Left ventricle myocardium inferior (tissue), 1 donor: ENCODE data around the gene HHAT. TPM values are rescaled to one million over a fixed set of nuclear protein-coding genes. Genes with fewer than 3 reads are reported as not detected.

ENCODE experiments used
- DNase-seq: peaks from one replicate; pipeline ENCODE4 v3.0.0-alpha.2; 2020
- H3K27ac ChIP-seq: fragments of 200-600 bp; replicated peaks from 2 replicates; pipeline ENCODE4 v1.8.0; 2021
- H3K27me3 ChIP-seq: fragments of 200-600 bp; 2 replicates; pipeline ENCODE4 v1.8.0; 2021; ENCODE audit warnings: low read depth
- H3K36me3 ChIP-seq: fragments of 200-600 bp; 2 replicates; pipeline ENCODE4 v1.8.0; 2021
- H3K4me1 ChIP-seq: fragments of 200-600 bp; 2 replicates; pipeline ENCODE4 v1.8.0; 2021
- H3K4me3 ChIP-seq: fragments of 200-600 bp; 2 replicates; pipeline ENCODE4 v1.8.0; 2021; ENCODE audit warnings: mild to moderate bottlenecking, moderate library complexity
- H3K9me3 ChIP-seq: fragments of 200-600 bp; replicated peaks from 2 replicates; pipeline ENCODE4 v1.8.0; 2021
- CTCF ChIP-seq: fragments of 200-600 bp; IDR thresholded peaks from 2 replicates; pipeline ENCODE4 v1.8.0; 2021; ENCODE audit warnings: antibody characterized with exemption, mild to moderate bottlenecking, borderline replicate concordance
- intact Hi-C: fragments of 100-400 bp; cut with micrococcal nuclease; formaldehyde crosslinking; loops from one replicate; pipeline ENCODE4 v1.11.0; 2022
- total RNA-seq: library from RNA; stranded (reverse); fragmentation: NEBNext Ultra II Directional; extraction: Animal tissue kit (Norgen Biotek cat#: 25700); gene quantifications from one replicate; pipeline ENCODE4 v1.2.1, GENCODE V29; 2021
- donor health status: DM: no; HTN: yes; CAD: no; lungs with severe emphysema.

HHAT gene
- total RNA-seq, 1 donor from 2014 or later, result 2.1 TPM

GRCh38 chr1:210698661-210699060 lies 370.0 kb downstream of the HHAT start:
- no peak overlapping the region for H3K27ac ChIP-seq
- H3K4me1 ChIP-seq, result no peaks in the 10 kb centered on the region
- no peak for TF ChIP-seq CTCF
- DNase-seq, result no peak
- no peaks in the 10 kb centered on the region for H3K9me3 ChIP-seq
- H3K27me3 ChIP-seq, result peaks cover 28% of the 10 kb centered on the region
- no peaks in the 10 kb centered on the region for H3K36me3 ChIP-seq
- no peak overlapping the region for H3K4me3 ChIP-seq
- intact Hi-C loops, result no loop called here

- H3K4me1 ChIP-seq, result no peaks in the 10 kb centered on the region
- peaks cover 14% of the 10 kb centered on the region for H3K27me3 ChIP-seq
- H3K27ac ChIP-seq, result no peak overlapping the region
- no peak for DNase-seq
- H3K9me3 ChIP-seq, result no peaks in the 10 kb centered on the region
- no peak overlapping the region for H3K4me3 ChIP-seq
- no peak for TF ChIP-seq CTCF
- H3K36me3 ChIP-seq, result no peaks in the 10 kb centered on the region
- intact Hi-C loops, result no loop called here
Measured at GRCh38 chr1:210700083-210700482, 371.4 kb downstream of the HHAT start.

- Histone ChIP-seq H3K27ac (no peak overlapping the region), H3K4me3 (no peak overlapping the region), H3K4me1 (no peaks in the 10 kb centered on the region), H3K9me3 (no peaks in the 10 kb centered on the region), H3K36me3 (no peaks in the 10 kb centered on the region), H3K27me3 (peaks cover 10% of the 10 kb centered on the region)
- DNase-seq, result no peak
- no peak for TF ChIP-seq CTCF
- intact Hi-C loops, result no loop called here
Measured at GRCh38 chr1:210700511-210700910, 371.8 kb downstream of the HHAT start.

GRCh38 chr1:210702506-210702905 lies 373.8 kb downstream of the HHAT start:
- Histone ChIP-seq H3K9me3 (no peaks in the 10 kb centered on the region), H3K27me3 (no peaks in the 10 kb centered on the region), H3K4me1 (no peaks in the 10 kb centered on the region), H3K36me3 (no peaks in the 10 kb centered on the region), H3K4me3 (no peak overlapping the region), H3K27ac (no peak overlapping the region)
- TF ChIP-seq CTCF, result no peak
- intact Hi-C loops, result no loop called here
- DNase-seq, result no peak

GRCh38 chr1:210703593-210703992 lies 374.9 kb downstream of the HHAT start:
- TF ChIP-seq CTCF, result no peak
- no peaks in the 10 kb centered on the region for H3K27me3 ChIP-seq
- intact Hi-C loops, result no loop called here
- H3K27ac ChIP-seq, result no peak overlapping the region
- no peak for DNase-seq
- H3K36me3 ChIP-seq, result no peaks in the 10 kb centered on the region
- no peak overlapping the region for H3K4me3 ChIP-seq
- no peaks in the 10 kb centered on the region for H3K9me3 ChIP-seq
- no peaks in the 10 kb centered on the region for H3K4me1 ChIP-seq

- TF ChIP-seq CTCF, result no peak
- Histone ChIP-seq H3K4me1 (no peaks in the 10 kb centered on the region), H3K9me3 (no peaks in the 10 kb centered on the region), H3K36me3 (no peaks in the 10 kb centered on the region), H3K27me3 (no peaks in the 10 kb centered on the region), H3K27ac (no peak overlapping the region), H3K4me3 (no peak overlapping the region)
- DNase-seq, result no peak
- intact Hi-C loops, result no loop called here
Measured at GRCh38 chr1:210705086-210705485, 376.4 kb downstream of the HHAT start.
